ENCODE data around the gene STEAP2. TPM values are rescaled to one million over a fixed set of nuclear protein-coding genes. Genes with fewer than 3 reads are reported as not detected.

Gene STEAP2
- polyA plus RNA-seq, 4 donors = 2.2 to 16.0 (median 4.5) TPM

- Histone ChIP-seq H3K4me3 (ENCODE audit: low read depth in 1 of 3, low read length in 3 of 3) (no peak overlapping the region), H3K9me3 (ENCODE audit: control insufficient read depth in 2 of 2, insufficient read depth in 1 of 2, low read depth in 1 of 2, low read length in 1 of 2) (no peaks in the 10 kb centered on the region), H3K27me3 (ENCODE audit: control insufficient read depth in 3 of 3, insufficient read depth in 3 of 3, low read length in 3 of 3) (no peaks in the 10 kb centered on the region), H3K4me1 (ENCODE audit: control insufficient read depth in 3 of 3, insufficient read depth in 2 of 3, low read depth in 1 of 3, low read length in 2 of 3) (peaks cover 0 to 7% (median 0%) of the 10 kb centered on the region in 3 donors), H3K27ac (ENCODE audit: low read depth in 1 of 3, low read length in 2 of 3) (no peak overlapping the region), H3K36me3 (ENCODE audit: control insufficient read depth in 3 of 3, insufficient read depth in 2 of 3, low read depth in 1 of 3, low read length in 3 of 3) (no peaks in the 10 kb centered on the region)
- FAIRE-seq = no peak
- no peak for DNase-seq
These were observed 62.6 kb downstream of the STEAP2 start for GRCh38 chr7:90274161-90274560.

GRCh38 chr7:90276033-90276728 lies 64.6 kb downstream of the STEAP2 start:
- no peaks in the 10 kb centered on the region for H3K27me3 ChIP-seq (ENCODE audit: control insufficient read depth in 3 of 3, insufficient read depth in 3 of 3, low read length in 3 of 3)
- H3K36me3 ChIP-seq (ENCODE audit: control insufficient read depth in 3 of 3, insufficient read depth in 2 of 3, low read depth in 1 of 3, low read length in 3 of 3) = peaks cover 0 to 3% (median 0%) of the 10 kb centered on the region in 3 donors
- DNase-seq = peak; percentile 46 to 57
- H3K9me3 ChIP-seq (ENCODE audit: control insufficient read depth in 2 of 2, insufficient read depth in 1 of 2, low read depth in 1 of 2, low read length in 1 of 2) = no peaks in the 10 kb centered on the region
- H3K27ac ChIP-seq (ENCODE audit: low read depth in 1 of 3, low read length in 2 of 3) = peak overlapping the region in 1 of 3 donors; percentile 38
- FAIRE-seq = no peak
- no peak overlapping the region for H3K4me3 ChIP-seq (ENCODE audit: low read depth in 1 of 3, low read length in 3 of 3)
- peaks cover 0 to 7% (median 0%) of the 10 kb centered on the region in 3 donors for H3K4me1 ChIP-seq (ENCODE audit: control insufficient read depth in 3 of 3, insufficient read depth in 2 of 3, low read depth in 1 of 3, low read length in 2 of 3)
- WGBS, 3 donors = 44 to 60% (median 53%) methylated on average over 5 of the region's 5 CpGs

Other genes with a start within 250 kb of the STEAP2 start
- gene STEAP1, start 57.3 kb upstream of the STEAP2 start, polyA plus RNA-seq = 10 to 100 TPM in 2 of 4 donors, 1 to 10 TPM in 1, under 1 TPM in 1; 0.67 to 25.4 (median 8.1) TPM
- gene CFAP69, start 33.4 kb downstream of the STEAP2 start, polyA plus RNA-seq = 1 to 10 TPM; 1.0 to 4.9 (median 4.2) TPM
- gene FAM237B, start 109.6 kb downstream of the STEAP2 start, polyA plus RNA-seq = under 1 TPM in 1 of 4 donors, not detected in 3; 0.04 TPM
- gene GTPBP10, start 135.0 kb downstream of the STEAP2 start, polyA plus RNA-seq = 10 to 100 TPM in 2 of 4 donors, 1 to 10 TPM in 2; 5.4 to 21.6 (median 11.1) TPM
- gene CLDN12, start 191.7 kb downstream of the STEAP2 start, polyA plus RNA-seq = 10 to 100 TPM in 3 of 4 donors, 1 to 10 TPM in 1; 9.7 to 39.9 (median 22.0) TPM

All from small intestine (tissue), 7 donors.